Measurements from ENCODE around the gene DCAF8.

Gene DCAF8

DNA sequence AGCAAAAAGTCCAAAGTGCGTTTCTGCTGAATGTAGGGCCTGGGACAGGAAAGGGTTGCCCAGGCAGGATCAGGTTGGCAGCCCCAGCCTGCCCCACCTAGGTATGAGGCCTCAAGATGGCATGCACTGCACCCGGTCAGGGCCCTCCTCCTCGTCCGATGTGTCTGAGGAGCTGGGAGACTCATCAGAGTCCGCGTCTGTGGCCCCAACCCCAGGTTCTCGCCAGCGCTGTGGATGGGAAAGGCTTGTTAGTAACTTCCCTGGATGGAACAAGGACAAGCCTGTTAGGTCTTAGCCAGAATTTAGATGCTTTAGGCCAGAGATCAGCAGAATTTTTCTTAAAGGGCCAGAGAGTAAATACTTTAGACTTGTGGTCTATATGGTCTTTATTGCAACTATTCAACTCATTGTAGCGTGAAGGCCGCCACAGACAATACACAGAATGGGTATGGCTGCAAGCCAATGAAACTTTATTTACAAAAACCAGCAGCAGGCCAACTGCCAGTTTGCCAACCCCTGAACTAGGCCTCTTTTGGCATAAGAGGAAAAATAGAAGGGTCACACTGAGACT lies 44.8 kb downstream of the DCAF8 start:
- Histone ChIP-seq H3K4me3 (ENCODE audit: severe bottlenecking) (no peak overlapping the region), H3K27me3 (ENCODE audit: insufficient read depth, poor library complexity, severe bottlenecking) (no peaks in the 10 kb centered on the region), H3K9me3 (ENCODE audit: severe bottlenecking) (no peaks in the 10 kb centered on the region), H3K36me3 (ENCODE audit: low read depth) (peaks cover 74% of the 10 kb centered on the region), H3K4me1 (ENCODE audit: insufficient read depth, poor library complexity, severe bottlenecking) (no peaks in the 10 kb centered on the region), H3K27ac (ENCODE audit: poor library complexity, severe bottlenecking) (peak overlapping the region; percentile 32)
- TF ChIP-seq, protein P1, sequence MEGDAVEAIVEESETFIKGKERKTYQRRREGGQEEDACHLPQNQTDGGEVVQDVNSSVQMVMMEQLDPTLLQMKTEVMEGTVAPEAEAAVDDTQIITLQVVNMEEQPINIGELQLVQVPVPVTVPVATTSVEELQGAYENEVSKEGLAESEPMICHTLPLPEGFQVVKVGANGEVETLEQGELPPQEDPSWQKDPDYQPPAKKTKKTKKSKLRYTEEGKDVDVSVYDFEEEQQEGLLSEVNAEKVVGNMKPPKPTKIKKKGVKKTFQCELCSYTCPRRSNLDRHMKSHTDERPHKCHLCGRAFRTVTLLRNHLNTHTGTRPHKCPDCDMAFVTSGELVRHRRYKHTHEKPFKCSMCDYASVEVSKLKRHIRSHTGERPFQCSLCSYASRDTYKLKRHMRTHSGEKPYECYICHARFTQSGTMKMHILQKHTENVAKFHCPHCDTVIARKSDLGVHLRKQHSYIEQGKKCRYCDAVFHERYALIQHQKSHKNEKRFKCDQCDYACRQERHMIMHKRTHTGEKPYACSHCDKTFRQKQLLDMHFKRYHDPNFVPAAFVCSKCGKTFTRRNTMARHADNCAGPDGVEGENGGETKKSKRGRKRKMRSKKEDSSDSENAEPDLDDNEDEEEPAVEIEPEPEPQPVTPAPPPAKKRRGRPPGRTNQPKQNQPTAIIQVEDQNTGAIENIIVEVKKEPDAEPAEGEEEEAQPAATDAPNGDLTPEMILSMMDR (IDR thresholded peaks at IDR 0.05; ENCODE audit: poor library complexity, severe bottlenecking): no peak
- DNase-seq (ENCODE audit: low spot score) (no peak), ATAC-seq (ENCODE audit: low read depth) (peak; percentile 72)

GRCh38 chr1:160216301-160216700 lies 46.0 kb downstream of the DCAF8 start:
- ATAC-seq (ENCODE audit: low read depth) (no peak), DNase-seq (ENCODE audit: low spot score) (no peak)
- Histone ChIP-seq H3K27ac (ENCODE audit: poor library complexity, severe bottlenecking) (no peak overlapping the region), H3K4me1 (ENCODE audit: insufficient read depth, poor library complexity, severe bottlenecking) (no peaks in the 10 kb centered on the region), H3K27me3 (ENCODE audit: insufficient read depth, poor library complexity, severe bottlenecking) (no peaks in the 10 kb centered on the region), H3K4me3 (ENCODE audit: severe bottlenecking) (no peak overlapping the region), H3K9me3 (ENCODE audit: severe bottlenecking) (no peaks in the 10 kb centered on the region), H3K36me3 (ENCODE audit: low read depth) (peaks cover 78% of the 10 kb centered on the region)
- TF ChIP-seq, protein P1 (IDR thresholded peaks at IDR 0.05; ENCODE audit: poor library complexity, severe bottlenecking): no peak

DNA sequence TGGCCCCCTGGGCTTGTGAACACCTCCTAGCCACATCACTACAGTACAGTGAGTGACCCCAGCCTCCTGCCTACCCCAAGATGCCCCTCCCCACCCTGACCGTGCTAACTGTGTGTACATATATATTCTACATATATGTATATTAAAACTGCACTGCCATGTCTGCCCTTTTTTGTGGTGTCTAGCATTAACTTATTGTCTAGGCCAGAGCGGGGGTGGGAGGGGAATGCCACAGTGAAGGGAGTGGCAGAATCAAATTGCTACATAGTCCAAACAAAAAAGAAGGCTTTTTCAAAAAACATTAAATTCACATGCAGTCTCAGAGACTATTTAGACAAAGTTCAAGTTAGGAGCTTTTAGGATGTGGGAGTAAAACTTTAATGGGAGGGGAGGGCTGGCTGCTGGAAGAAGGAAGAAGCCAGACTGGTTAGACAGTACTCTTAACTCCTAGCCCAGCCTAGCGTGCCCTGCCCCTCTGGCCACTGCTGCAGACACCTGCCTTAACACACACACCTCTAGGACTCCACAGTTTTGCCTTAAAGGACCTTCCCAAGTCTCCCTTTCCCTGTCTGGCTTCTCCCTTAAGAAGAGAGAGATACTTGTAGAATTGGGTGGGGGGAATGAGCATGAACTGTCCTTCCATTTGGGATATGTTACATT lies 47.7 kb downstream of the DCAF8 start:
- H3K4me1 ChIP-seq (ENCODE audit: insufficient read depth, poor library complexity, severe bottlenecking): no peaks in the 10 kb centered on the region
- TF ChIP-seq, protein P1 (IDR thresholded peaks at IDR 0.05; ENCODE audit: poor library complexity, severe bottlenecking): no peak
- H3K9me3 ChIP-seq (ENCODE audit: severe bottlenecking): no peaks in the 10 kb centered on the region
- H3K27ac ChIP-seq (ENCODE audit: poor library complexity, severe bottlenecking): no peak overlapping the region
- ATAC-seq (ENCODE audit: low read depth) (no peak), DNase-seq (ENCODE audit: low spot score) (no peak)
- H3K4me3 ChIP-seq (ENCODE audit: severe bottlenecking): no peak overlapping the region
- H3K27me3 ChIP-seq (ENCODE audit: insufficient read depth, poor library complexity, severe bottlenecking): no peaks in the 10 kb centered on the region
- peaks cover 83% of the 10 kb centered on the region for H3K36me3 ChIP-seq (ENCODE audit: low read depth)

- H3K4me3 ChIP-seq (ENCODE audit: severe bottlenecking): no peak overlapping the region
- ATAC-seq (ENCODE audit: low read depth) (no peak), DNase-seq (ENCODE audit: low spot score) (no peak)
- no peak overlapping the region for H3K27ac ChIP-seq (ENCODE audit: poor library complexity, severe bottlenecking)
- no peaks in the 10 kb centered on the region for H3K9me3 ChIP-seq (ENCODE audit: severe bottlenecking)
- TF ChIP-seq, protein P1 (IDR thresholded peaks at IDR 0.05; ENCODE audit: poor library complexity, severe bottlenecking): no peak
- peaks cover 4% of the 10 kb centered on the region for H3K4me1 ChIP-seq (ENCODE audit: insufficient read depth, poor library complexity, severe bottlenecking)
- peaks cover 86% of the 10 kb centered on the region for H3K36me3 ChIP-seq (ENCODE audit: low read depth)
- no peaks in the 10 kb centered on the region for H3K27me3 ChIP-seq (ENCODE audit: insufficient read depth, poor library complexity, severe bottlenecking)
These were observed 51.1 kb downstream of the DCAF8 start for GRCh38 chr1:160211046-160211790.
